WTC11 (cell line): ENCODE measurements around the gene SGMS1. TPM values are rescaled to one million over a fixed set of nuclear protein-coding genes. Genes with fewer than 3 reads are reported as not detected.

ENCODE experiments used
- ATAC-seq: fragments of 200-7000 bp; cut with Tn5 transposase; 2 replicates; pipeline ENCODE4 v1.10.0; 2021; ENCODE audit warnings: mild to moderate bottlenecking, moderate library complexity
- CTCF ChIA-PET: fragments of 300-600 bp; sonication (Branson Sonifier 250); formaldehyde crosslinking; loops from one replicate; lab custom pipeline; 2021; ENCODE audit warnings: antibody characterized with exemption; lab: Charles Lee
- POLR2A ChIA-PET: fragments of 350-600 bp; sonication (Branson Sonifier 250); formaldehyde crosslinking; loops from one replicate; lab custom pipeline; 2021; ENCODE audit warnings: antibody characterized with exemption; lab: Charles Lee
- DNase-seq: peaks from one replicate; pipeline ENCODE4 v3.0.0; 2021; ENCODE audit warnings: low spot score
- H3K27ac Mint-ChIP-seq: 2 replicates; pipeline ENCODE4 v1.8.0; 2021; ENCODE audit warnings: mixed read lengths
- H3K27me3 Mint-ChIP-seq: 2 replicates; pipeline ENCODE4 v1.8.0; 2021; ENCODE audit warnings: low read depth, mild to moderate bottlenecking, moderate library complexity, mixed read lengths
- H3K36me3 Mint-ChIP-seq: 2 replicates; pipeline ENCODE4 v1.8.0; 2021; ENCODE audit warnings: mixed read lengths
- H3K4me1 Mint-ChIP-seq: 2 replicates; pipeline ENCODE4 v1.8.0; 2022; ENCODE audit warnings: mixed read lengths
- H3K4me3 Mint-ChIP-seq: 2 replicates; pipeline ENCODE4 v1.8.0; 2021; ENCODE audit warnings: mild to moderate bottlenecking, moderate library complexity, mixed read lengths
- H3K9me3 Mint-ChIP-seq: 2 replicates; pipeline ENCODE4 v1.8.0; 2021; ENCODE audit warnings: mixed read lengths
- CTCF ChIP-seq: fragments of 200-600 bp; IDR thresholded peaks from 2 replicates; pipeline ENCODE4 v1.8.0; 2022; ENCODE audit warnings: antibody characterized with exemption
- FOXP4 ChIP-seq: sonication (generic); formaldehyde crosslinking; IDR thresholded peaks from 2 replicates; pipeline ENCODE4 v1.8.0; 2022; ENCODE audit warnings: mild to moderate bottlenecking, missing genetic modification reagents
- MXD4 ChIP-seq: fragments of 250-450 bp; sonication (Bioruptor Pico); IDR thresholded peaks from 2 replicates; pipeline ENCODE4 v1.8.0; 2021; ENCODE audit warnings: mild to moderate bottlenecking, moderate library complexity, borderline replicate concordance
- MYBL2 ChIP-seq: sonication (generic); formaldehyde crosslinking; IDR thresholded peaks from 2 replicates; pipeline ENCODE4 v1.8.1; 2023; ENCODE audit warnings: mild to moderate bottlenecking, moderate library complexity, missing genetic modification reagents
- NFE2L1 ChIP-seq: sonication (generic); formaldehyde crosslinking; IDR thresholded peaks from 2 replicates; pipeline ENCODE4 v1.8.1; 2023; ENCODE audit warnings: missing genetic modification reagents
- OVOL2 ChIP-seq: fragments of 250-450 bp; sonication (Bioruptor Pico); IDR thresholded peaks from 2 replicates; pipeline ENCODE4 v1.9.0; 2021; ENCODE audit warnings: mild to moderate bottlenecking, borderline replicate concordance
- RORB ChIP-seq: fragments of 250-450 bp; sonication (Bioruptor Pico); IDR thresholded peaks from 2 replicates; pipeline ENCODE4 v1.9.0; 2021; ENCODE audit warnings: mild to moderate bottlenecking
- SMAD4 ChIP-seq: sonication (generic); formaldehyde crosslinking; IDR thresholded peaks from 2 replicates; pipeline ENCODE4 v1.8.0; 2022; ENCODE audit warnings: mild to moderate bottlenecking, missing genetic modification reagents
- TEAD4 ChIP-seq: sonication (generic); formaldehyde crosslinking; IDR thresholded peaks from 2 replicates; pipeline ENCODE4 v1.8.0; 2022; ENCODE audit warnings: mild to moderate bottlenecking, missing genetic modification reagents
- TP53 ChIP-seq: sonication (generic); formaldehyde crosslinking; IDR thresholded peaks from 2 replicates; pipeline ENCODE4 v1.8.1; 2023; ENCODE audit warnings: mild to moderate bottlenecking, missing genetic modification reagents
- USF1 ChIP-seq: sonication (generic); formaldehyde crosslinking; IDR thresholded peaks from 2 replicates; pipeline ENCODE4 v1.8.0; 2022; ENCODE audit warnings: mild to moderate bottlenecking, missing genetic modification reagents
- ZMAT4 ChIP-seq: fragments of 250-450 bp; sonication (Bioruptor Pico); IDR thresholded peaks from 2 replicates; pipeline ENCODE4 v1.9.0; 2021; ENCODE audit warnings: mild to moderate bottlenecking
- ZNF138 ChIP-seq: sonication (generic); formaldehyde crosslinking; conservative IDR thresholded peaks from 2 replicates; pipeline ENCODE4 v1.8.1; 2022; ENCODE audit warnings: mild to moderate bottlenecking, moderate library complexity, missing genetic modification reagents
- ZNF263 ChIP-seq: sonication (generic); formaldehyde crosslinking; IDR thresholded peaks from 2 replicates; pipeline ENCODE4 v1.8.1; 2022; ENCODE audit warnings: low read depth, mild to moderate bottlenecking, moderate library complexity, missing genetic modification reagents
- total RNA-seq: library from RNA; stranded (reverse); gene quantifications from 3 replicates; pipeline ENCODE4 v1.2.3, GENCODE V29; 2021
- TF ChIP-seq, protein P1 (sequence below): fragments of 250-450 bp; sonication (Bioruptor Pico); IDR thresholded peaks from 2 replicates; pipeline ENCODE4 v1.9.0; 2021; ENCODE audit warnings: mild to moderate bottlenecking, borderline replicate concordance
- TF ChIP-seq, protein P2 (sequence below): sonication (generic); formaldehyde crosslinking; IDR thresholded peaks from 2 replicates; pipeline ENCODE4 v1.8.0; 2022; ENCODE audit warnings: mild to moderate bottlenecking, missing genetic modification reagents
- TF ChIP-seq, protein P3 (sequence below): sonication (generic); formaldehyde crosslinking; IDR thresholded peaks from 2 replicates; pipeline ENCODE4 v1.8.1; 2023; ENCODE audit warnings: mild to moderate bottlenecking, missing genetic modification reagents, moderate library complexity

Gene SGMS1
- total RNA-seq, 1 experiment from 2014 or later: 13.2 TPM

DNA sequence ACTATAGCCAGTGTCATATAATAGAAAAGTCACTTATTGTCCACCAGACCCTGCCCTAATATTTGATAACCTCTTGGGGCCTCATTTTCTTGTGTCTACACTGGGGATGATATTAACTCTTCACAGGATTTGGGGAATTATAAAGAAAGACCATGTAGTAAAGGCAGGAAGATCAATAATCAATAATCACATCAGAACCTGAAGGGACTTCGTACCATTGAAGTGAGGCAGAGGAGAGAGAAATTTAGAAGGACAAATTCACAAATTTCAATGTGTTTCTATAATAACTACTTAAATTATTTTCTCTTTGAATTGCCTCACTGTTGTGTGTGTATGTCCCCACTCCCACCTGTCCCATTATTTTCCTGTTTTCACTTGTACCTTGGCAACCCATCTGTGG, 10.7 kb upstream of the SGMS1 start (continued):
- TF ChIP-seq, protein P1, sequence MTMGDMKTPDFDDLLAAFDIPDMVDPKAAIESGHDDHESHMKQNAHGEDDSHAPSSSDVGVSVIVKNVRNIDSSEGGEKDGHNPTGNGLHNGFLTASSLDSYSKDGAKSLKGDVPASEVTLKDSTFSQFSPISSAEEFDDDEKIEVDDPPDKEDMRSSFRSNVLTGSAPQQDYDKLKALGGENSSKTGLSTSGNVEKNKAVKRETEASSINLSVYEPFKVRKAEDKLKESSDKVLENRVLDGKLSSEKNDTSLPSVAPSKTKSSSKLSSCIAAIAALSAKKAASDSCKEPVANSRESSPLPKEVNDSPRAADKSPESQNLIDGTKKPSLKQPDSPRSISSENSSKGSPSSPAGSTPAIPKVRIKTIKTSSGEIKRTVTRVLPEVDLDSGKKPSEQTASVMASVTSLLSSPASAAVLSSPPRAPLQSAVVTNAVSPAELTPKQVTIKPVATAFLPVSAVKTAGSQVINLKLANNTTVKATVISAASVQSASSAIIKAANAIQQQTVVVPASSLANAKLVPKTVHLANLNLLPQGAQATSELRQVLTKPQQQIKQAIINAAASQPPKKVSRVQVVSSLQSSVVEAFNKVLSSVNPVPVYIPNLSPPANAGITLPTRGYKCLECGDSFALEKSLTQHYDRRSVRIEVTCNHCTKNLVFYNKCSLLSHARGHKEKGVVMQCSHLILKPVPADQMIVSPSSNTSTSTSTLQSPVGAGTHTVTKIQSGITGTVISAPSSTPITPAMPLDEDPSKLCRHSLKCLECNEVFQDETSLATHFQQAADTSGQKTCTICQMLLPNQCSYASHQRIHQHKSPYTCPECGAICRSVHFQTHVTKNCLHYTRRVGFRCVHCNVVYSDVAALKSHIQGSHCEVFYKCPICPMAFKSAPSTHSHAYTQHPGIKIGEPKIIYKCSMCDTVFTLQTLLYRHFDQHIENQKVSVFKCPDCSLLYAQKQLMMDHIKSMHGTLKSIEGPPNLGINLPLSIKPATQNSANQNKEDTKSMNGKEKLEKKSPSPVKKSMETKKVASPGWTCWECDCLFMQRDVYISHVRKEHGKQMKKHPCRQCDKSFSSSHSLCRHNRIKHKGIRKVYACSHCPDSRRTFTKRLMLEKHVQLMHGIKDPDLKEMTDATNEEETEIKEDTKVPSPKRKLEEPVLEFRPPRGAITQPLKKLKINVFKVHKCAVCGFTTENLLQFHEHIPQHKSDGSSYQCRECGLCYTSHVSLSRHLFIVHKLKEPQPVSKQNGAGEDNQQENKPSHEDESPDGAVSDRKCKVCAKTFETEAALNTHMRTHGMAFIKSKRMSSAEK (CRISPR knock-in tag): no peak
- TF ChIP-seq NFE2L1 (CRISPR knock-in tag) (no peak), MXD4 (CRISPR knock-in tag) (no peak), FOXP4 (CRISPR knock-in tag) (no peak), ZNF263 (no peak), RORB (CRISPR knock-in tag) (no peak)

- Mint-ChIP-seq H3K4me1 (peaks cover 48% of the 10 kb centered on the region), H3K4me3 (no peak overlapping the region), H3K9me3 (peaks cover 3% of the 10 kb centered on the region; the same call in 1 of the 2 replicates), H3K27me3 (no peaks in the 10 kb centered on the region), H3K36me3 (no peaks in the 10 kb centered on the region), H3K27ac (no peak overlapping the region)
- TF ChIP-seq TEAD4: no peak
- TF ChIP-seq SMAD4: no peak
- no peak for TF ChIP-seq ZNF138 (CRISPR knock-in tag)
- TF ChIP-seq FOXP4 (CRISPR knock-in tag): no peak
- TF ChIP-seq USF1: no peak
- TF ChIP-seq CTCF: no peak
- no peak for TF ChIP-seq OVOL2 (CRISPR knock-in tag)
- TF ChIP-seq, protein P2, sequence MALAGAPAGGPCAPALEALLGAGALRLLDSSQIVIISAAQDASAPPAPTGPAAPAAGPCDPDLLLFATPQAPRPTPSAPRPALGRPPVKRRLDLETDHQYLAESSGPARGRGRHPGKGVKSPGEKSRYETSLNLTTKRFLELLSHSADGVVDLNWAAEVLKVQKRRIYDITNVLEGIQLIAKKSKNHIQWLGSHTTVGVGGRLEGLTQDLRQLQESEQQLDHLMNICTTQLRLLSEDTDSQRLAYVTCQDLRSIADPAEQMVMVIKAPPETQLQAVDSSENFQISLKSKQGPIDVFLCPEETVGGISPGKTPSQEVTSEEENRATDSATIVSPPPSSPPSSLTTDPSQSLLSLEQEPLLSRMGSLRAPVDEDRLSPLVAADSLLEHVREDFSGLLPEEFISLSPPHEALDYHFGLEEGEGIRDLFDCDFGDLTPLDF (CRISPR knock-in tag): no peak
- TF ChIP-seq TP53 (CRISPR knock-in tag): no peak
- TF ChIP-seq, protein P3, sequence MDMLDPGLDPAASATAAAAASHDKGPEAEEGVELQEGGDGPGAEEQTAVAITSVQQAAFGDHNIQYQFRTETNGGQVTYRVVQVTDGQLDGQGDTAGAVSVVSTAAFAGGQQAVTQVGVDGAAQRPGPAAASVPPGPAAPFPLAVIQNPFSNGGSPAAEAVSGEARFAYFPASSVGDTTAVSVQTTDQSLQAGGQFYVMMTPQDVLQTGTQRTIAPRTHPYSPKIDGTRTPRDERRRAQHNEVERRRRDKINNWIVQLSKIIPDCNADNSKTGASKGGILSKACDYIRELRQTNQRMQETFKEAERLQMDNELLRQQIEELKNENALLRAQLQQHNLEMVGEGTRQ (CRISPR knock-in tag): no peak
- TF ChIP-seq MYBL2 (CRISPR knock-in tag): no peak
- TF ChIP-seq ZMAT4: no peak
- no peak for TF ChIP-seq MXD4 (CRISPR knock-in tag)
- DNase-seq (no peak), ATAC-seq (no peak)
- POLR2A ChIA-PET: no interaction called here
- CTCF ChIA-PET: no interaction called here
Observed at GRCh38 chr10:50631052-50631451, 7.3 kb upstream of the SGMS1 start.
